ENCODE data around the gene DEPDC1B. TPM values are rescaled to one million over a fixed set of nuclear protein-coding genes. Genes with fewer than 3 reads are reported as not detected.
"Not testable (repeated sequence)": the region's sequence is repeated elsewhere in the genome, so short reads cannot be mapped to it uniquely, and the experiment has no call there.

The DEPDC1B gene
- total RNA-seq, 1 experiment from 2014 or later, result 22.2 TPM

GRCh38 chr5:60686157-60686556, 13.8 kb downstream of the DEPDC1B start:
- POLR2A ChIA-PET, result no interaction called here
- no peaks in the 10 kb centered on the region for H3K4me1 ChIP-seq (ENCODE audit: control insufficient read depth, insufficient read depth, low read length)
- DNase-seq (ENCODE audit: low read depth, low spot score) (no peak), ATAC-seq (no peak)
- no peaks in the 10 kb centered on the region for H3K36me3 ChIP-seq (ENCODE audit: control insufficient read depth, insufficient read depth, low read length)
- H3K27ac ChIP-seq (ENCODE audit: low read length), result no peak overlapping the region
- intact Hi-C loops (cut with micrococcal nuclease; ENCODE audit: unreplicated experiment), result loop anchor here (10.0 kb wide), 1 partner anchor 249 kb away; no protein-coding TSS in a partner anchor
- no peaks in the 10 kb centered on the region for H3K9me3 ChIP-seq (ENCODE audit: control insufficient read depth, insufficient read depth, low read depth, low read length)
- no peaks in the 10 kb centered on the region for H3K27me3 ChIP-seq (ENCODE audit: control insufficient read depth, insufficient read depth, low read length)
- in situ Hi-C loops (cut with HindIII; ENCODE audit: low pct_unique_long_range_greater_than_20kb, low sequenced_read_pairs), result no loop called here
- CTCF ChIA-PET, result no interaction called here
- TF ChIP-seq SIN3A (IDR thresholded peaks at IDR 0.05; ENCODE audit: borderline replicate concordance, insufficient read depth, low read depth, low read length), result no peak
- no peak for TF ChIP-seq CTCF (IDR thresholded peaks at IDR 0.05)
- BruUV-seq (replicated peaks), result no TSS peak
- no peak overlapping the region for H3K4me3 ChIP-seq (ENCODE audit: low read depth in 2 of 2, low read length in 2 of 2)

GRCh38 chr5:60685700-60686099, 14.3 kb downstream of the DEPDC1B start:
- no TSS peak for BruUV-seq (replicated peaks)
- intact Hi-C loops (cut with micrococcal nuclease; ENCODE audit: unreplicated experiment) (loop anchor here (10.0 kb wide), 1 partner anchor 249 kb away; no protein-coding TSS in a partner anchor), in situ Hi-C loops (cut with HindIII; ENCODE audit: low pct_unique_long_range_greater_than_20kb, low sequenced_read_pairs) (no loop called here)
- Histone ChIP-seq H3K27me3 (ENCODE audit: control insufficient read depth, insufficient read depth, low read length) (no peaks in the 10 kb centered on the region), H3K4me1 (ENCODE audit: control insufficient read depth, insufficient read depth, low read length) (no peaks in the 10 kb centered on the region), H3K36me3 (ENCODE audit: control insufficient read depth, insufficient read depth, low read length) (no peaks in the 10 kb centered on the region), H3K9me3 (ENCODE audit: control insufficient read depth, insufficient read depth, low read depth, low read length) (no peaks in the 10 kb centered on the region), H3K27ac (ENCODE audit: low read length) (no peak overlapping the region), H3K4me3 (ENCODE audit: low read depth in 2 of 2, low read length in 2 of 2) (no peak overlapping the region)
- no peak for ATAC-seq
- no peak for DNase-seq (ENCODE audit: low read depth, low spot score)
- ChIA-PET POLR2A (no interaction called here), CTCF (no interaction called here)
- TF ChIP-seq POLR2AphosphoS5 (IDR thresholded peaks at IDR 0.05; ENCODE audit: low read depth, low read length), result no peak
- no peak for TF ChIP-seq TCF7L2 (IDR thresholded peaks at IDR 0.05; ENCODE audit: low read depth, low read length)
- TF ChIP-seq, protein P1, sequence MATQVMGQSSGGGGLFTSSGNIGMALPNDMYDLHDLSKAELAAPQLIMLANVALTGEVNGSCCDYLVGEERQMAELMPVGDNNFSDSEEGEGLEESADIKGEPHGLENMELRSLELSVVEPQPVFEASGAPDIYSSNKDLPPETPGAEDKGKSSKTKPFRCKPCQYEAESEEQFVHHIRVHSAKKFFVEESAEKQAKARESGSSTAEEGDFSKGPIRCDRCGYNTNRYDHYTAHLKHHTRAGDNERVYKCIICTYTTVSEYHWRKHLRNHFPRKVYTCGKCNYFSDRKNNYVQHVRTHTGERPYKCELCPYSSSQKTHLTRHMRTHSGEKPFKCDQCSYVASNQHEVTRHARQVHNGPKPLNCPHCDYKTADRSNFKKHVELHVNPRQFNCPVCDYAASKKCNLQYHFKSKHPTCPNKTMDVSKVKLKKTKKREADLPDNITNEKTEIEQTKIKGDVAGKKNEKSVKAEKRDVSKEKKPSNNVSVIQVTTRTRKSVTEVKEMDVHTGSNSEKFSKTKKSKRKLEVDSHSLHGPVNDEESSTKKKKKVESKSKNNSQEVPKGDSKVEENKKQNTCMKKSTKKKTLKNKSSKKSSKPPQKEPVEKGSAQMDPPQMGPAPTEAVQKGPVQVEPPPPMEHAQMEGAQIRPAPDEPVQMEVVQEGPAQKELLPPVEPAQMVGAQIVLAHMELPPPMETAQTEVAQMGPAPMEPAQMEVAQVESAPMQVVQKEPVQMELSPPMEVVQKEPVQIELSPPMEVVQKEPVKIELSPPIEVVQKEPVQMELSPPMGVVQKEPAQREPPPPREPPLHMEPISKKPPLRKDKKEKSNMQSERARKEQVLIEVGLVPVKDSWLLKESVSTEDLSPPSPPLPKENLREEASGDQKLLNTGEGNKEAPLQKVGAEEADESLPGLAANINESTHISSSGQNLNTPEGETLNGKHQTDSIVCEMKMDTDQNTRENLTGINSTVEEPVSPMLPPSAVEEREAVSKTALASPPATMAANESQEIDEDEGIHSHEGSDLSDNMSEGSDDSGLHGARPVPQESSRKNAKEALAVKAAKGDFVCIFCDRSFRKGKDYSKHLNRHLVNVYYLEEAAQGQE (IDR thresholded peaks at IDR 0.05; ENCODE audit: insufficient read depth in 1 of 2, low read depth in 2 of 2, low read length in 1 of 2), result no peak

DNA sequence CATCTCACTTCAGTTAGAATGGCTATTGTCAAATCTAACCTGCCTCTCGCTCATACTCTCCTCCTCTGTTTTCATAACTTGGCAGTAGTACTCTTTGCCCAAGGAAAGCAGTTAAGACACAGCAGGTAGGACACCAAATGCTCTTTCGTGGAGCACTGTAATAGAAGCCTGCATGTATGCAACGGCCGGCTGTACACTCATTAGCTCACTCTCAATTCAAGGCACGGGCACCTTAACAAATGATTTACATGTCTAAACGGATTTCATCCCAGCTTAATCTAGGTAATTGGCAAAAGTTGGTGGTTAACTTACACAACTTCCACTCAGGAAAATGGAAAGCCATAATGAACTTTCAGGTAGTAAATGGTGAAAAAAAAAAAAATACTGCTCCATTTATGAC, 14.9 kb downstream of the DEPDC1B start:
- no TSS peak for BruUV-seq (replicated peaks)
- ATAC-seq (no peak), DNase-seq (ENCODE audit: low read depth, low spot score) (no peak)
- ChIA-PET CTCF (no interaction called here), POLR2A (no interaction called here)
- H3K27ac ChIP-seq (ENCODE audit: low read length), result no peak overlapping the region
- no peaks in the 10 kb centered on the region for H3K9me3 ChIP-seq (ENCODE audit: control insufficient read depth, insufficient read depth, low read depth, low read length)
- H3K36me3 ChIP-seq (ENCODE audit: control insufficient read depth, insufficient read depth, low read length), result no peaks in the 10 kb centered on the region
- in situ Hi-C loops (cut with HindIII; ENCODE audit: low pct_unique_long_range_greater_than_20kb, low sequenced_read_pairs), result no loop called here
- TF ChIP-seq POLR2AphosphoS5 (IDR thresholded peaks at IDR 0.05; ENCODE audit: low read depth, low read length) (no peak), CTCF (IDR thresholded peaks at IDR 0.05) (no peak), SIN3A (IDR thresholded peaks at IDR 0.05; ENCODE audit: borderline replicate concordance, insufficient read depth, low read depth, low read length) (no peak), TCF7L2 (IDR thresholded peaks at IDR 0.05; ENCODE audit: low read depth, low read length) (no peak)
- TF ChIP-seq, protein P1 (IDR thresholded peaks at IDR 0.05; ENCODE audit: insufficient read depth in 1 of 2, low read depth in 2 of 2, low read length in 1 of 2), result no peak
- intact Hi-C loops (cut with micrococcal nuclease; ENCODE audit: unreplicated experiment), result loop anchor here (10.0 kb wide), 1 partner anchor 250 kb away; no protein-coding TSS in a partner anchor
- no peaks in the 10 kb centered on the region for H3K27me3 ChIP-seq (ENCODE audit: control insufficient read depth, insufficient read depth, low read length)
- H3K4me1 ChIP-seq (ENCODE audit: control insufficient read depth, insufficient read depth, low read length), result no peaks in the 10 kb centered on the region
- H3K4me3 ChIP-seq (ENCODE audit: low read depth in 2 of 2, low read length in 2 of 2), result no peak overlapping the region

DNA sequence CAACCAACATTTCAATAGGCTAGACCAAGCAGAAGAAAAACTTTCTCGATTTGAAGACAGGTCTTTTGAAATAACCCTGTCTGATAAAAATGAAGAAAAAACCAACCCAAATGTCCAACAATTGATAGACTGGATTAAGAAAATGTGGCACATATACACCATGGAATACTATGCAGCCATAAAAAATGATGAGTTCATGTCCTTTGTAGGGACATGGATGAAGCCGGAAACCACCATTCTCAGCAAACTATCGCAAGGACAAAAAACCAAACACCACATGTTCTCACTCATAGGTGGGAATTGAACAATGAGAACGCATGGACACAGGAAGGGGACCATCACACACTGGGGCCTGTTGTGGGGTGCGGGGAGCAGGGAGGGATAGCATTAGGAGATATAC, 18.0 kb downstream of the DEPDC1B start:
- H3K4me1 ChIP-seq (ENCODE audit: control insufficient read depth, insufficient read depth, low read length); H3K27me3 ChIP-seq (ENCODE audit: control insufficient read depth, insufficient read depth, low read length); H3K9me3 ChIP-seq (ENCODE audit: control insufficient read depth, insufficient read depth, low read depth, low read length); DNase-seq (ENCODE audit: low read depth, low spot score); POLR2A ChIA-PET; H3K4me3 ChIP-seq (ENCODE audit: low read depth in 2 of 2, low read length in 2 of 2); H3K36me3 ChIP-seq (ENCODE audit: control insufficient read depth, insufficient read depth, low read length); ATAC-seq; in situ Hi-C loops (cut with HindIII; ENCODE audit: low pct_unique_long_range_greater_than_20kb, low sequenced_read_pairs); H3K27ac ChIP-seq (ENCODE audit: low read length); BruUV-seq (replicated peaks); CTCF ChIA-PET: not testable (repeated sequence)
- intact Hi-C loops (cut with micrococcal nuclease; ENCODE audit: unreplicated experiment), result loop anchor here (10.0 kb wide), 1 partner anchor 253 kb away; no protein-coding TSS in a partner anchor
